ENCODE results near the gene PCNA.
"Not testable (repeated sequence)": the region's sequence is repeated elsewhere in the genome, so short reads cannot be mapped to it uniquely, and the experiment has no call there.

The PCNA gene

GRCh38 chr20:5099909-5100308 lies 19.8 kb downstream of the PCNA start:
- DNase-seq (ENCODE audit: low read depth in 2 of 3, low spot score in 1 of 3) = not testable (repeated sequence)

GRCh38 chr20:5099009-5099408 lies 20.7 kb downstream of the PCNA start:
- not testable (repeated sequence) for DNase-seq (ENCODE audit: low read depth in 2 of 3, low spot score in 1 of 3)

GRCh38 chr20:5096463-5096862 lies 23.3 kb downstream of the PCNA start:
- no peak for DNase-seq (ENCODE audit: low read depth in 2 of 3, low spot score in 1 of 3)

GRCh38 chr20:5095931-5096330 lies 23.8 kb downstream of the PCNA start:
- no peak for DNase-seq (ENCODE audit: low read depth in 2 of 3, low spot score in 1 of 3)

GRCh38 chr20:5095454-5095853 lies 24.3 kb downstream of the PCNA start:
- DNase-seq (ENCODE audit: low read depth in 2 of 3, low spot score in 1 of 3) = no peak

- DNase-seq (ENCODE audit: low read depth in 2 of 3, low spot score in 1 of 3) = no peak
Observed at GRCh38 chr20:5092765-5093339, 26.9 kb downstream of the PCNA start.

- DNase-seq (ENCODE audit: low read depth in 2 of 3, low spot score in 1 of 3) = no peak
Observed at GRCh38 chr20:5091902-5092301, 27.9 kb downstream of the PCNA start.

- no peak for DNase-seq (ENCODE audit: low read depth in 2 of 3, low spot score in 1 of 3)
Observed at GRCh38 chr20:5090191-5090590, 29.6 kb downstream of the PCNA start.

- no peak for DNase-seq (ENCODE audit: low read depth in 2 of 3, low spot score in 1 of 3)
Observed at GRCh38 chr20:5088688-5089087, 31.1 kb downstream of the PCNA start.

GRCh38 chr20:5085380-5085779 lies 34.4 kb downstream of the PCNA start:
- no peak for DNase-seq (ENCODE audit: low read depth in 2 of 3, low spot score in 1 of 3)

- DNase-seq (ENCODE audit: low read depth in 2 of 3, low spot score in 1 of 3) = no peak
Observed at GRCh38 chr20:5080384-5080877, 39.3 kb downstream of the PCNA start.

- peak; percentile 68 to 77 (median 70) for DNase-seq (ENCODE audit: low read depth in 2 of 3, low spot score in 1 of 3)
Observed at GRCh38 chr20:5078399-5078958, 41.3 kb downstream of the PCNA start.

GRCh38 chr20:5077761-5078387 lies 41.9 kb downstream of the PCNA start:
- no peak for DNase-seq (ENCODE audit: low read depth in 2 of 3, low spot score in 1 of 3)

GRCh38 chr20:5076913-5077312 lies 42.8 kb downstream of the PCNA start:
- not testable (repeated sequence) for DNase-seq (ENCODE audit: low read depth in 2 of 3, low spot score in 1 of 3)

GRCh38 chr20:5074232-5074674 lies 45.5 kb downstream of the PCNA start:
- DNase-seq (ENCODE audit: low read depth in 2 of 3, low spot score in 1 of 3) = no peak

- DNase-seq (ENCODE audit: low read depth in 2 of 3, low spot score in 1 of 3) = no peak
Observed at GRCh38 chr20:5073660-5074231, 46.0 kb downstream of the PCNA start.

GRCh38 chr20:5072756-5073659 lies 46.8 kb downstream of the PCNA start:
- no peak for DNase-seq (ENCODE audit: low read depth in 2 of 3, low spot score in 1 of 3)

- DNase-seq (ENCODE audit: low read depth in 2 of 3, low spot score in 1 of 3) = not testable (repeated sequence)
Observed at GRCh38 chr20:5071942-5072341, 47.8 kb downstream of the PCNA start.

- no peak for DNase-seq (ENCODE audit: low read depth in 2 of 3, low spot score in 1 of 3)
Observed at GRCh38 chr20:5070570-5070969, 49.2 kb downstream of the PCNA start.

GRCh38 chr20:5070081-5070480 lies 49.7 kb downstream of the PCNA start:
- DNase-seq (ENCODE audit: low read depth in 2 of 3, low spot score in 1 of 3) = no peak

GRCh38 chr20:5069141-5069806 lies 50.5 kb downstream of the PCNA start:
- no peak for DNase-seq (ENCODE audit: low read depth in 2 of 3, low spot score in 1 of 3)
